Forelimb muscle (tissue), 1 donor: ENCODE measurements around the gene GRXCR1. TPM values are rescaled to one million over a fixed set of nuclear protein-coding genes. Genes with fewer than 3 reads are reported as not detected.

Experiments used
- DNase-seq: peaks from one replicate; pipeline ENCODE4 v3.0.0-alpha.2; 2013; ENCODE audit warnings: low read depth
- polyA plus RNA-seq: library from polyadenylated mRNA; unstranded; fragments of 120-200 nt; gene quantifications from one replicate; pipeline ENCODE4 v1.2.1, GENCODE V29; 2013; ENCODE audit not compliant: insufficient read length

The GRXCR1 gene
- polyA plus RNA-seq, result not detected

DNA sequence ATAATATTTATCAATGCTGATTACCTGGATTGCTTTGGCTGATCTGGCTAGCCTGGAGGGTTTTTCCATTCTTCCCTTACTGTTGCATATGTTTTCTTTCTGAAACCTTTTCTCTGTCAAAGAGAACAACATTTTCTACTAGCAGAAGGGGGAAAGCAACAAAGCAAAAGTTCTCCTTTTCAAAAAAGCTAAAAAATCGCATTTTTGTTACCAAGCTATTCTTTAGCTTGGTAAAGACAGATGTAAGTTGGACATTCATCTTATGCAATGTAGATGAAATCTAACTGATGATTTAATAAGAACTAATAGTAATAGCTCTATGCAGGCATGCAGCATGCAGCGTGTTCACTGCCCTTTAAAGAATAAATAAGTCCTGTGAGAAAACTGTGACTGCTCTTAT lies at the start of gene GRXCR1:
Gene GRXCR1, plus strand, starts transcription at position 301 of the 400 bp plus-strand sequence. CDS start 554 bp downstream, outside the sequence.
- no peak for DNase-seq

DNA sequence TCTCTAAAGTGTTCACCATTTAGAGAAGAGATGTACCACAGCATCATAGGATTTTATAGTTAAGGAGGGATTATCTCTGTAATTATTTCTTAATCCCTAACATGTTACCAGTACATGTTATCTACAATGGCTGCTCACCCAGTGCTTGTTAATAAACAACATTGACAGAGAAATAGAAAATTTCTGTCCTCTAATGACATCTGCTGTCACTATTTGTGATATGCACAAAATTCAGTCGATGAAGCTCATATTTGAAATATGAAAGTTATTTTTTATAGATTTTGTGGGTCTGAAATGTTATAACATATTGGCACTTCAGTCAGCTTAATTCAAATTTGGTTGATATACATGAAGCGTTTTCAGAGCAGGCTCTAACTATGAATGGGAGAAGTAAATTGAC lies 48.8 kb upstream of the GRXCR1 start:
- DNase-seq, result no peak

DNA sequence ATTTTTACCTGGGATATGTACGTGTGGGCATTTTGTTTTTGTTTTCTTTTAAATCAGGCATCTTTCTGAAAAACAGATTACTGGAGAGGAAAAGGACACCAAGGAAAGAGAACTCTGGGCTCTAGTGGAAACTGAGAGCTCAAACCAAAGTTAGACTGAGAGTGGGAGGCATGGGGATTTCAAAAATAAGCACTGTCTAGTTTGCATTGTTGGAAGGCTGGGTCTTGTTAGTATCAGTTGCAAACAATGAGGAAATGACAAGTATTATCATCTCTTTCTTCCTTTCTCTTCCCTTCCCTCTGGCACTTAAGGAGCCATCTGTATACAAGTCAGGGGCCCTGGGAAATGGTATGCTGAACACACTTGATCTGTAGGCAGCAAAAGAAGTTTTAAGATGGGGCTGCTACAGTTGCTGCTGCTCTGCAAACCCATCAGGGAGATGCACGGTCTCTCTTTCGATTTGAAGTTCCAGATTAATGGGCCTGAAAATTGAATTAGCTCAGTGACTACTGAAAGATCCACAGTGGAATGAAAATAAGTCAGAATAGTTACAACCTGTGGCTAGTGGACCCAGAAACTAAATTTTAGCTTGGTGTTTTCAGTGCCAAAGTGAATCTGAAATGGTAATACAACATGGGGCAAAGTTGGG lies 48.0 kb upstream of the GRXCR1 start:
- DNase-seq, result no peak

DNA sequence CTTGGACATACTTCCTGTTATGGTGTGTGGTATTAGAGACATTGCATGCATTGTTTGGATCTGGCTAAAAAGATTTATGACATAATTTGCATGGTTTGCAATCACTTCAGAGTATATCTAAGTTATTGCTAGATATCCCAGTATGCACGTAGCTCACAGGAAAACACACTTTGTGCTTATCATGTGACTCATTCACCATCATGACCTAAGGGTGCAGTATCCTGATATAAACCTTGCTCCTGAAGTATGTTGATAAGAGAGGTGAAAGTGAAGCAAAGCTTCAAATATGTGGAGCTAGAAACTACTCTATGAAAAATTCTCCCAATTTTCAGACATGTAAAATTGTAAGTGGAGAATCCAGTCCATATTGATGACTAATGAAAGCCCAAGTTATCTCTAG lies 46.9 kb upstream of the GRXCR1 start:
- DNase-seq, result no peak

DNA sequence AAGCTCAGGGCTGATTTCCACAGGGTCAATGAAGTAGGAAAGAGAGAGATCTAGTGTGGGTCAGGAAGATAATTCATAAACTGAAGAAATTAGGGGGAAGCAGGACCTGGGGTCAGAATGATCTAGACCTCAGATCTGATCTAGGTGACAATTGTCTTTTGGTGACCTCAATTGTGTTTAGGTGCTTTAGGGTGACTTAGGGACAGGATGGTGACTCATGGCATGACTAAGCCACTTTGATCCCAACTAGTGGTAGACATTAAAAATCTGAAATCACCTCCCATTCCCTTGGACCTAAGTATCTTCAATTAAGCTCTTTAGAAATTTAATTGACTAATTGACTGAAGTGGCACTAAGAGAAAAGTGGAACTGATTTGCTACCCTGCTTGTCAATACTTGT lies 36.7 kb upstream of the GRXCR1 start:
- no peak for DNase-seq

DNA sequence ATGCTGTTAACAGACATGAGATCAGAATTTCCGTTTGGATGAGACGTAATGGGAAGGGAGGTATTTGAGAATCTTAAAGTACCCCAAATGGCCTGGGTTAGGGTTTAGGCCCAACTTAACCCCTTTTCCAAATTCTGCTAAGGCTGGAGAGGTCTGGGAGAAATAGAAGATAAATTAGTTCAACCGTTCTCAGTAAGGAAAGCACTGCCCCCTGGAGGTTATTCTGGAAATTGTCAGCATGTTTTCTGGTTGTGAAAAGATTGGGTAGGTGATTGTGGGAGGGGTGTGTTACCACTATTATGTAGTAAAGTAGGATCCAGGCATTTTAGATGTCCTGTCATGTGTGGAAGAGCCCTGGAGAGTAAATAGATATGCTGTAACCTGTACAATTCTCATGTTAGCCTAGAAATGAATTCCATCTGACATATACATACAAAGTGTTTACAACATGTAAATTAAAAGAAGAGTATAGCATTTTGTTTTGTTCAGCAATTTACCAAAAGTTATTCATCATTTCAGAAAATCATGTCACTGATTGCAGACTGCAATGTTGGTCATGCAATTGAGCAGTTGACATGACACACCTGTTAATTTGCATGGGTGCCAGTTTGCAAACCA lies 26.8 kb upstream of the GRXCR1 start:
- DNase-seq, result peak; percentile 24

DNA sequence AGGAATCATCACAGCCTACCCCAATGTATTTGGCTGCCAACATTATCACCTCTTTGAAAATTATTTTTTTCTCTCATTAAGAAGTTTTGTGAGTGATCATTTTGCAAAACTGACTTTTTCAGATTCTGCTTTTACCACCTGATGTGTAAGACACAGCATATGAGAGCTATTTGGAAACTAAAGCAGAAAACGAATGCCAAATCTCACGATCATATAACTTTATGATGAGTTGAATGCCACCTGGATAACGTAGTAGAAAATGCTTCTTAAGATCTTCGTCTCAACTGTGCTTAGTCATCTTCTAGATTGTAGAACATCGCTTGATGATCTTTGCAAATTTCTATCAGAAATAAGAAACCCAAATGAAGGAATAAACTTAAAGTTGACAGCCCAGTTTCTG lies 21.3 kb upstream of the GRXCR1 start:
- no peak for DNase-seq

DNA sequence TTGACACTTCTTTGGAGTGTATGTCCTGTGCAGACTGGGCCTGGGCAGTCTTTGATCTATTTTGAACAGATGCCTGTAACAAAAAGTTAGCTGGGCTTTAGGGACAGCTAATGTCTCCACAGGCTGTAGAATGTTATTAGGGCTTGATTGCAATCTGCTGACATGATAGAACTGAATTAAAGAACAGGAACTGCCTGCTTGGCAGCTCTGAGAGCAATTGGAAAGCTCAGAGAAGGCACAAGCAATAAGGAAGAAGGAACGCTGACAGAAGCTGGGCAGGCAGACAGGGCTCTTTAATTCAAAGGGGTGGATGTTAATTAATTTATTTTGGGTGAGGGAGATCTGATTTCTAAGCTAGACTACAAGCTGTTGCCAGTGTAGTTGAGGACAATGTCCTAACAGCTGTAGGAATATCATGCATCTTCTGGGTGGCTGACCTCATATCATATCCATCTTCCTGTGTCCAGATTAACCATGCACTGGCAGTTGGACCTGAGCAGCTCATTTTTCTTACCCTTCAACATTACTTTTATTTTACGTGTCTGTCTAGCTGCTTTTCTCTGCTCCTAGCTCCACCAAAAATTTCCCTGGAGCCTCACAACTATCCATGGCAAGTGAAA lies 20.7 kb upstream of the GRXCR1 start:
- DNase-seq, result no peak

DNA sequence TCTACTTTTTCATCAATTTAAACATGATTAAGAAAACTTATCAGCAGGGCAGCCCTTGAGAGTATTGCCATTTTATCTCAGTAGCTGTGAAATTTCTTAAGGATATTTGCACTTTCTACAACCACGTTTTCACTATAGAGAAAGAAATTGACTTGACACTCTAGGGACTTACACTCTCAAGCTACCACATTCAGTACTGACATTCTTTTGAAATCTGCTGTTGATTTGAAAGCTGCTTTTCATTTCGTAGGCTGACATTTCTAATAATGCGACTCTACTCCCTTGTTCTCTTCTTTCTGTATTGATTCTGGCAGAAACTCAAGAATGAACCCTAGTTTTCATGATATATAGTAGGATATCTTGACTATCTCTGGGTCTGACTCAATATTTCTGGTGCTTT lies 13.7 kb upstream of the GRXCR1 start:
- DNase-seq, result no peak

DNA sequence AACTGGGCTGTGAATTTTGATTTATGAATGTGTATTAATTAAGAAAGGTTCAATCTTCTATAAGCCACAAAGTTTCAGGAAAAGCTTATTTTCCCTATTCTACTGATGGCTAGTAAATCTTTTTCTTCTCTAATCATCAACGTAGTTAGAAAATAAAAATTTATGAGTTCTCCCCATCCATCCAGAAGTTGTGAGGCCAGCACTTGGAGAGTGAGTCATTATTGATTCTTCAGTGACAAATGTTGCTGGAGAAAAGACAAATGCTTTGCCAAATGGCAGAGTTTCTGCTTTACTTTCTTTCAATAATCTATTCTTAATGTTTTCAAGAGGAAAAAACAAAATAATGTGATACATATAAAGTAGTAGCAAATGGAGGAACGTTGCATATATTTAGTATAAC lies 11.3 kb upstream of the GRXCR1 start:
- DNase-seq, result no peak

DNA sequence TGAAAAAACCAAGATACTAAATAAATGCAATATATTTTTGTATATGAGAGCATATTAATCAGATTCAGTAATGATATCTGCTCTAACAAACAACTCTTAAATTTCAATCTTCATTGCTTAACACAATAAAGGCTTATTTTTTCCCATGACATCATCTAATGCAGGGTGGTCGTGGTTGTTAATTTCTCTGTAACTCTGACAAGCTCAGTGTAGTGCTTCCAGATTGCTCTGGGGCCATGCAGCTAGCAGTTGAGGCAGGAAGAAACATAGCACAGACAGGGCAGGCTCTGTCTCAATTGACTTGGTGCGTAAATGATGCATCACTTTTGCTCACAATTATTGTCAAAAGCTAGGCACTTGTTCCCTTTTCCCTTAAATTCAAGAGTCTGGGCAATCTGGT lies 869 bp upstream of the GRXCR1 start:
- DNase-seq, result no peak

DNA sequence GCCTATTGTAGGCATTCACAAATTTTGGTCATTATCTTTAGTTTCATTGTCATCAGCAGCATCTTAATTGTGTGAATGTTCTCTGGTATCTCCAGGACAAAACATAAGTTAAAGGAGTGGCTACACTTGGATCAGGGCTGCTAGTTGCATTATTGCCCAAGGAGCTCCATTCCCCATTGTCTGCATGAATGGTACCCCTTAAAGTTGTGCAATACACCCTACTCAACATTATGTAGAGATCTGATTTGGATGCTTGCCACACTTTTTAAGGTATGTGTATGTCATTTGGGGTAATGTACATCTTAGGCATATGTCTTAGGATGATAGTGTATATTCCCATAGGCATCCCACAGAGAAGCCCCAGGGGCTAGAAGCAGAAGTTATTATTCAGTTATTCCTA lies 2.9 kb downstream of the GRXCR1 start:
- no peak for DNase-seq

DNA sequence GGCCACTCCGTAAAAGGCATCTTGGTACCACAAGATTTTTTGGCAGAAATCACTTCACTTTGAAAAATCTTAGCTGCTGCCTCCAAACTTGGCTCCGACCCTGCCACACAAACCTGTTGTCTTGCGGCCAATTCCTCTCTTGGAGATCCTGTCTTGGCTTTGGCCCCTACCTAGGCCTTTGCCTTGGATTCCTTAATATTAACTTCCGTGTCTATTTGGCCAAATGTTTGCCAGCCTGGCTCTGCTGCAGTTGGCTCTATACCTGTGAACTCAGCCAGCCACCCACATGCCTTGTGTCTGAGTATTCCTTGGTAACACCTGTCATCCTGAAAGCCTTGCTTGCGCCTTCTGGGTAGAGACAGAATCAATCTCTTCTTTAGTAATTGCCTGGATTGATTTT lies 12.5 kb downstream of the GRXCR1 start:
- no peak for DNase-seq

DNA sequence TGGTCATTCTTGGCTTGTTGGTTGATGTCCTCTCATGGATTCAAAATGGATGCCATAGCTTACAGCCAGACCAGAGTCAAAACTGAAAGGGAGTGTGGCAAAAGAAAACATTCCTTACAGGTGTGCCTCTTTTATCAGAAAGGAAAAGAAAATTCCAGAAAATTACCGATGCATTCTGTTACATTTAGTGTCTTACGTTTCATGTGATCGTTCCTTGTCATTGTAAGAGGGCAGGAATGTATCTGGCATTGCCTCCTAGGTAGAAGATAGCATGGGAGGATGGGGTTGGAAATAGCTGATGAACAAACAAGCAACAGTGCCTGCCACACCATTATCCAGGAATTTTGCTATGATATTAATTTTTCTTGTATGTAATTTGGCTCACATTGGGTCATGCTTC lies 13.1 kb downstream of the GRXCR1 start:
- DNase-seq, result no peak

DNA sequence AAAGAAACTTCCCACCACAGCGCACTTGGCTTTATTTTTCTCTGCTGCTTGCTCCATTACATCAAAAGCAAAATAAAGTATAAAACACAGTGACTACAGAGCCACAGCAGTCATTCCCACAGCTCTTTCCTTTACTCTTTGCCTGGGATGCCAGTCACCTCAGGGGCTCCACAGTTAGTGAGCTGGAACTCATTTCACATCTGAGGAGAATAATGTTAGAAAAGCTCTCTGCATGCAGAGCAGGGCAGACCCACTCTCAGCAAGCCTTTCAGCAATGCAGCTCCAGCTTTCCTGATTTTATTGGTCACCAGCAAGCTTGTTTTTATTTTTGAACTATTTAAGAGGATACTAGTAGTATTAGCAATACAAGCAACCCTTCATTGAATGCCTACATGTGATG lies 13.8 kb downstream of the GRXCR1 start:
- DNase-seq, result no peak

DNA sequence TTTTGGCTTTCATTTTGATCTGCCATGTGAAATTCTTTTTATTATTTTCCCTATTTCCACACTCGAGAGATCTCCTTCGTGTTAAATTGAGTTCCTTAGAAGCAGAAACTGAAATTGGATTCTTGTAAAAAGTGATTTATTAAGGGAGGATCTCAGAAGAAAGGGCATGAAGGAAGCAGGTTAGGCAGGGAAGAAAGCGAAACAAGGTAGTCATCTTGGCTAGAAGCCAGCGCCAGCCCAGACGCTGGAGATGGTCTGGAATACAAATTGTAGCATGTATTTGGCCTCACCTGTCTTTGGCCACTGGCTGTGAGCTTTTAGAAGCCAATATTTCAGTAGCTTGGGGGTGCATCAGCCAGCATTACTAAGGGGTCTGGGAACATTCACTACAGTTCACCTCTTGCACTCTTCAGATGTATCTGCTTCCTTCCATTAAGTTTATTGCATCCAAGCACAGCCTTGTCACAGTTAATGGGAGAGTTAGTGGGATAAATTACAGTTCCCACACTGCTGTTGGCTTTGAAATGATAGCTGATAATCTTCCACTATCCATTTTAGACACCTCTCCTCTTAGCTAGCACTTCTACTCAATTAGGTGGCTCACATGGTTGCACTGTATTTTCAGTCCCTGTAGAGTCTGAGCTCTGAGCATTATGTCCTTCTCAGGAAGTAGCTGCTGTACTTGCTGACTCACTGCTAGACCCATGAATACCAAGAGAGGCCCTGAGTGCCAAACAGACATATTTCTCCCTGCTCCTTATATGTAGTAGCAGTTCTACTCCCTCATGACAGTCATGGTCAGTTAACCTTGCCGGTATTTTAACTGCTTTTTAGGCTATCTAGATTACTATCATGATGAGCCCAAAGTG lies 14.6 kb downstream of the GRXCR1 start:
- DNase-seq, result no peak

DNA sequence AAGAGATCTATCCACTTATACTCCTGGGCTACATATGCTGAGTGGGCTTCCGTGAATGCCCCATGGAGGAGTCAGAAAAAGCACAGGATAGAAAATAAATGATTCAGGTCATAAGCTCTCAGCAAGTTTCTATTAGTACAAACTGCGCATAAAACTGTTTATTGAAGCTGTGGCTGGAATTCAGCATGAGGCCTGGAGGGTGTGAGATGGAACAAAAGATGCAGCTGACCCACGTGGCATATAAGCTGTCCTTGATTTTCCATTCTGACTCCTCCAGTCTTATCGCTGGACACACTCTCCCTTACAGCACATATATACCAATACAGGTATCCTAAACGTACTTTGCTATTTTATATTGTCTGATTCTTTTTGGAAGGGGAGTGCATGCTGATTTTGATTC lies 17.9 kb downstream of the GRXCR1 start:
- DNase-seq, result no peak

DNA sequence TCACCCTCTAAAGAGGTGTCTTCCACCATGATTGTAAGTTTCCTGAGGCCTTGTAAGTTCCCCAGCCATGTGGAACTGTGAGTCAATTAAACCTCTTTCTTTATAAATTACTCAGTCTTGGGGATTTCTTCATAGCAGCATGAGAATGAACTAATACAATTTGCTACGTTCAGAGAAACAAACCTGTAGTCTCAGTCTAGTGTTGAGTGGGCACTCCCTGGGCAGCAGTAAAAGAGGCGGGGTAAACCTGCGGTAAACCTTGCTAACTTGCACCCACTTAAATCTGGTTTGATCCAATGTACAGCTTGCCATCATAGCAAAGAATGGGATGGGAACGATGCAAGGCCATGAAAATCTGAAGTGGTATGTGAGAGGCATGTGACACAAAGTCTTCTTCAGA lies 22.4 kb downstream of the GRXCR1 start:
- no peak for DNase-seq

DNA sequence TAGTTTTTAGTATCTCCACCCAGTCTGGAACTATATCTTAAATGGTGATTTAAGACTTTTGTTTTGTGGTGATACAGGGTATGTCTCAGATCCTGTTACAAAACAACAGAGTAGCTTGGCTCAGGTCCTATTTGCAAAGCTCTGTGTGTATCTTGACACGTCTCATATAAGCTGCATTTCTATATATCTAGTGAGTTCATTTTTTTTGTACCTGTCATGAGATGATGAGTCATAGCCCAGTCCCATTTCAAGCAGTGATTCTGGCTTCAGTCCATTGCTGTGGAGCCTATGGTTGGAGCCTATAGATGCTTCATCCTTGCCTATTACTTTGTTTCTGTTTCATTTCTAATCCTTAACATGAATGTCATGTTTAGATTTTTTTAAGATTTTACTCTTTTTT lies 23.0 kb downstream of the GRXCR1 start:
- DNase-seq, result no peak

DNA sequence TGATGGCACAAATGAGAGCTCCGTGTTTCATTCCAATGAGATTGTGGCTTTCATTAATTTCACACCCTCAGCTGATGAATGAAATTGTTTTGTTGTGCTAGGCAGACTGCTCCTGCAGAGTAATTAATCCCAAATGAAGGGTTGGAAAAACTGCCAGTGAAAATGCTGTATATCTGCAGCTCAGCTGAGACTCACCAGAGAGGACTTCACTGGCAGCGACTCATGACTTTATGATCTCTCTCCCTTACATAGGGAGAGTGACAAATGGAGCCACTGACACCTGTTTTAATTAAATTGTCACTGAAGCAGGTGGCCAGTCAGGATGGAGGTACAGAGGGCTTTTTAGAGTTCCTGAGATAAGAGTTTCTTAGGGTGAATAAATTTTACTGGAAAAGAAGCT lies 24.8 kb downstream of the GRXCR1 start:
- DNase-seq, result no peak

DNA sequence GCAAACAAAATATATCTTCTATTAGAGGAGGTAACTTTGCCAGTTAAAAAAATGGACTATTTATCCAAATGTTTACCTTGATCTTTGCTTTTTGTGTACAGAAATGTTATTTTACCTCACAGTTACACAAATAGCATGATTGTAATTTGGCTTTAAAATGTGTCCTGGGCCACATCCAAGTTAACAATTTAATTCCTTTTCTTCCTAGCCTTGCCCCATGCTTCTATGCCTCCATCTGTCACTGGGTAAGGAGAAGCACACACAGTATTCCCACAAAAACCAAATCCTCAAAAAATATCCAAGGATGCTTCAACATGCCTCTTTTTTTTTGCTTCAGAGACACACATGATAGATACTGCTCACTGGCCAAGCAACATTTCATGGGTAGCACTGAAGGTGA lies 30.9 kb downstream of the GRXCR1 start:
- no peak for DNase-seq

DNA sequence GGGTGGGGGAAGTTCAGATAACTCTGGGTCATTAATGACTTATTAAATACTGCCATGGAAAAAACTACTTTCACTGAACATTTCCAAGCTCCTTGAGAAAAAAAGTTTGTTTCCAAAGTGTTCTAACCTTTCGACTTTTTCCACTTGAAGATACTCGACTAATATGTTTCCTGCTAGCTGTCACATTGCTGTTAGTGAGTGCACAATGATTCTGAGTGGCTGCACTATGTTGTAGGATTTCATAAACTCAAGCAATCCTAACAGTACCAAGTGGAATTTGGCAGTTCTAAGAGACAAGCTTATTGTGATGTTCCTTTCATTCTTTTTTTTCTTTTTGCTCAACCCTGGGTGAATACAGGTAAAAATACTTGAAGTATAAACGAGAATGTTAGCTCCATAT lies 33.4 kb downstream of the GRXCR1 start:
- DNase-seq, result no peak

DNA sequence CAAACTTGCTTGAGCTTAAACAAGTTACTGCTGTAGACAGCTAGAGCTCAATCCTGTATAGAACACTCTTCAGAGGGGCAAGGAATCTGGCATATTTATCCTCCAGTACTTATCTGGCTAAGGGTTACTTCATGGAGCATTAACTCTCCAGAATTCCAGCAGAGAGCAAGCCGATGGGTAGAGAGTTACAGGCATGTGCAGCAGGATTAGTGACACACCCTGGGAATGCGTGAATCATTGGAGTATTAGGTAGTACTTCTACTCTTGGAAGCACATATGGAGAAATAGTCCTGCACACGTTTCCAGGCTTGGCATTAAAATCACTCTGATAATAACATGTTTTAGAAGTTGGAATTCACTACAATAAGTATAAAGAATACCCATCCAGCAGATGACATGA lies 35.4 kb downstream of the GRXCR1 start:
- no peak for DNase-seq
